GM20431 (cell line): ENCODE measurements around the gene TNFRSF14.

Source experiments
- in situ Hi-C: fragments of 300-500 bp; cut with MseI, MboI; formaldehyde crosslinking; loops from one replicate; pipeline ENCODE4 v1.15.0; 2020; ENCODE audit warnings: low sequenced_read_pairs; ENCODE audit not compliant: unreplicated experiment

The TNFRSF14 gene

GRCh38 chr1:2582391-2582790 is 26.2 kb downstream of the TNFRSF14 start:
- in situ Hi-C loops: no loop called here

- in situ Hi-C loops: no loop called here
These were observed 27.2 kb downstream of the TNFRSF14 start for GRCh38 chr1:2583331-2583791.

- in situ Hi-C loops: no loop called here
These were observed 27.7 kb downstream of the TNFRSF14 start for GRCh38 chr1:2583871-2584351.

- in situ Hi-C loops: no loop called here
These were observed 28.6 kb downstream of the TNFRSF14 start for GRCh38 chr1:2584686-2585317.

- in situ Hi-C loops: no loop called here
These were observed 29.3 kb downstream of the TNFRSF14 start for GRCh38 chr1:2585318-2586092.

GRCh38 chr1:2586154-2587070 is 30.2 kb downstream of the TNFRSF14 start, which contains the start of gene PRXL2B:
Gene PRXL2B (plus strand): TSS chr1:2586777. CDS start chr1:2586886, 109 bp downstream.
- in situ Hi-C loops: no loop called here

GRCh38 chr1:2587071-2587859 is 31.1 kb downstream of the TNFRSF14 start:
- in situ Hi-C loops: no loop called here

- in situ Hi-C loops: no loop called here
These were observed 31.8 kb downstream of the TNFRSF14 start for GRCh38 chr1:2587860-2588571.

- in situ Hi-C loops: no loop called here
These were observed 32.7 kb downstream of the TNFRSF14 start for GRCh38 chr1:2588661-2589430.

- in situ Hi-C loops: no loop called here
These were observed 33.5 kb downstream of the TNFRSF14 start for GRCh38 chr1:2589431-2590232.

- in situ Hi-C loops: no loop called here
These were observed 34.3 kb downstream of the TNFRSF14 start for GRCh38 chr1:2590233-2591141.

- in situ Hi-C loops: no loop called here
These were observed 35.0 kb downstream of the TNFRSF14 start for GRCh38 chr1:2591233-2591580.

GRCh38 chr1:2591581-2592261 is 35.5 kb downstream of the TNFRSF14 start:
- in situ Hi-C loops: no loop called here

- in situ Hi-C loops: no loop called here
These were observed 36.5 kb downstream of the TNFRSF14 start for GRCh38 chr1:2592672-2593071.

GRCh38 chr1:2593251-2593878 is 37.2 kb downstream of the TNFRSF14 start:
- in situ Hi-C loops: no loop called here
